ENCODE results near the gene PRLHR. TPM values are rescaled to one million over a fixed set of nuclear protein-coding genes. Genes with fewer than 3 reads are reported as not detected.

The PRLHR gene
- total RNA-seq, 3 donors from 2014 or later: not detected

GRCh38 chr10:118584181-118584954 lies 11.1 kb downstream of the PRLHR start:
- DNase-seq (ENCODE audit: low spot score in 2 of 2): no peak
- H3K9me3 ChIP-seq: no peaks in the 10 kb centered on the region
- no peaks in the 10 kb centered on the region for H3K4me1 ChIP-seq
- no peaks in the 10 kb centered on the region for H3K27me3 ChIP-seq
- no peak overlapping the region for H3K4me3 ChIP-seq
- intact Hi-C loops (cut with DNase I; ENCODE audit: low total_unique reads): no loop called here
- no peak for TF ChIP-seq CTCF (IDR thresholded peaks at IDR 0.05)
- TF ChIP-seq POLR2A (IDR thresholded peaks at IDR 0.05): no peak
- TF ChIP-seq POLR2AphosphoS5 (IDR thresholded peaks at IDR 0.05): no peak
- no peaks in the 10 kb centered on the region for H3K36me3 ChIP-seq
- no peak overlapping the region for H3K27ac ChIP-seq

- intact Hi-C loops (cut with DNase I; ENCODE audit: low total_unique reads): no loop called here
- no peak for DNase-seq (ENCODE audit: low spot score in 2 of 2)
- no peak overlapping the region for H3K4me3 ChIP-seq
- H3K4me1 ChIP-seq: no peaks in the 10 kb centered on the region
- TF ChIP-seq POLR2A (IDR thresholded peaks at IDR 0.05) (no peak), POLR2AphosphoS5 (IDR thresholded peaks at IDR 0.05) (no peak), CTCF (IDR thresholded peaks at IDR 0.05) (no peak)
- no peaks in the 10 kb centered on the region for H3K36me3 ChIP-seq
- no peaks in the 10 kb centered on the region for H3K9me3 ChIP-seq
- no peak overlapping the region for H3K27ac ChIP-seq
- H3K27me3 ChIP-seq: no peaks in the 10 kb centered on the region
Observed at GRCh38 chr10:118583611-118584010, 11.8 kb downstream of the PRLHR start.

- no peak for DNase-seq (ENCODE audit: low spot score in 2 of 2)
- intact Hi-C loops (cut with DNase I; ENCODE audit: low total_unique reads): no loop called here
- TF ChIP-seq CTCF (IDR thresholded peaks at IDR 0.05) (no peak), POLR2AphosphoS5 (IDR thresholded peaks at IDR 0.05) (no peak), POLR2A (IDR thresholded peaks at IDR 0.05) (no peak)
- Histone ChIP-seq H3K27me3 (no peaks in the 10 kb centered on the region), H3K4me3 (no peak overlapping the region), H3K4me1 (no peaks in the 10 kb centered on the region), H3K27ac (no peak overlapping the region), H3K36me3 (no peaks in the 10 kb centered on the region), H3K9me3 (no peaks in the 10 kb centered on the region)
Observed at GRCh38 chr10:118582511-118582910, 12.9 kb downstream of the PRLHR start.

- Histone ChIP-seq H3K4me1 (no peaks in the 10 kb centered on the region), H3K36me3 (no peaks in the 10 kb centered on the region), H3K4me3 (no peak overlapping the region), H3K9me3 (no peaks in the 10 kb centered on the region), H3K27ac (no peak overlapping the region), H3K27me3 (no peaks in the 10 kb centered on the region)
- DNase-seq (ENCODE audit: low spot score in 2 of 2): no peak
- intact Hi-C loops (cut with DNase I; ENCODE audit: low total_unique reads): no loop called here
- TF ChIP-seq POLR2A (IDR thresholded peaks at IDR 0.05) (no peak), POLR2AphosphoS5 (IDR thresholded peaks at IDR 0.05) (no peak), CTCF (IDR thresholded peaks at IDR 0.05) (no peak)
Observed at GRCh38 chr10:118581340-118581739, 14.1 kb downstream of the PRLHR start.

GRCh38 chr10:118580702-118581101 lies 14.7 kb downstream of the PRLHR start:
- Histone ChIP-seq H3K36me3 (no peaks in the 10 kb centered on the region), H3K4me3 (no peak overlapping the region), H3K27me3 (no peaks in the 10 kb centered on the region), H3K9me3 (no peaks in the 10 kb centered on the region), H3K27ac (no peak overlapping the region), H3K4me1 (no peaks in the 10 kb centered on the region)
- intact Hi-C loops (cut with DNase I; ENCODE audit: low total_unique reads): no loop called here
- no peak for DNase-seq (ENCODE audit: low spot score in 2 of 2)
- TF ChIP-seq POLR2A (IDR thresholded peaks at IDR 0.05): no peak
- TF ChIP-seq POLR2AphosphoS5 (IDR thresholded peaks at IDR 0.05): no peak

All from breast epithelium (tissue), 4 donors.